HG02642 (cell line): ENCODE data around the gene CNGB1.
"Not testable (repeated sequence)": the region's sequence is repeated elsewhere in the genome, so short reads cannot be mapped to it uniquely, and the experiment has no call there.

Source experiments
- ATAC-seq: cut with Tn5 transposase; IDR thresholded peaks from one replicate; pipeline ENCODE4 v1.9.1; 2021; ENCODE audit warnings: mild to moderate bottlenecking; ENCODE audit not compliant: unreplicated experiment, poor library complexity

CNGB1 gene

GRCh38 chr16:57914244-57915173, 56.4 kb downstream of the CNGB1 start:
- no peak for ATAC-seq

- ATAC-seq, result no peak
Observed at GRCh38 chr16:57912529-57913260, 58.2 kb downstream of the CNGB1 start.

- no peak for ATAC-seq
Observed at GRCh38 chr16:57911743-57912142, 59.2 kb downstream of the CNGB1 start.

GRCh38 chr16:57910696-57911095, 60.2 kb downstream of the CNGB1 start:
- no peak for ATAC-seq

GRCh38 chr16:57908409-57908987, 62.4 kb downstream of the CNGB1 start:
- no peak for ATAC-seq

GRCh38 chr16:57906382-57907316, 64.3 kb downstream of the CNGB1 start:
- no peak for ATAC-seq

GRCh38 chr16:57904101-57904500, 66.8 kb downstream of the CNGB1 start:
- ATAC-seq, result no peak

- no peak for ATAC-seq
Observed at GRCh38 chr16:57903656-57904055, 67.3 kb downstream of the CNGB1 start.

GRCh38 chr16:57901480-57902069, 69.4 kb downstream of the CNGB1 start:
- no peak for ATAC-seq

GRCh38 chr16:57900796-57901479, 70.0 kb downstream of the CNGB1 start:
- ATAC-seq, result no peak

- no peak for ATAC-seq
Observed at GRCh38 chr16:57899771-57900661, 70.9 kb downstream of the CNGB1 start.

GRCh38 chr16:57898961-57899360, 72.0 kb downstream of the CNGB1 start:
- ATAC-seq, result no peak

- no peak for ATAC-seq
Observed at GRCh38 chr16:57897996-57898395, 72.9 kb downstream of the CNGB1 start.

- ATAC-seq, result no peak
Observed at GRCh38 chr16:57897053-57897784, 73.7 kb downstream of the CNGB1 start.

GRCh38 chr16:57895081-57895547, 75.8 kb downstream of the CNGB1 start:
- not testable (repeated sequence) for ATAC-seq

GRCh38 chr16:57894390-57895080, 76.4 kb downstream of the CNGB1 start:
- no peak for ATAC-seq
